NK-92 (cell line): ENCODE measurements around the gene MTHFSD.

ENCODE experiments used
- DNase-seq: peaks from one replicate; lab custom pipeline; 2025; ENCODE audit not compliant: unreplicated experiment; lab: John Stamatoyannopoulos, UW

Gene MTHFSD

DNA sequence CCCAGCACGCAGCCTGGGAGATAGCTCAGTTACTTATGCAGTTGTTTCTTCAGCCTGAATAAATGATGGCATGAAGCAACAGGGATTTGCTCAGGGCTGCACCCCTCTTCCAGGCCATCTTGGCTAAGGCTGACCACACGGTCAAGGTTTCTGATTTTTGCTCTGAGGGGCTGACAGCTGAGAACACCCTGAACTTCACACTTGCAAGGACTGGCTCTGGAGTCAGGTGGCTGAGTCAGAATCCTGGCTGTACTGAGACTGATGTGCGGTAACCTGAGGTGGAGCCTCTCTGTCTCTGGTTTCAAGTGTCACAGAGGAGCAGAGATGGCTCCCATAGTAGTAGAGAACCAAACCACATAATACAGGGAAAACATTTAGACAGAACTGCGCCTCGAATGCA lies 4.8 kb downstream of the MTHFSD start:
- DNase-seq, result no peak

DNA sequence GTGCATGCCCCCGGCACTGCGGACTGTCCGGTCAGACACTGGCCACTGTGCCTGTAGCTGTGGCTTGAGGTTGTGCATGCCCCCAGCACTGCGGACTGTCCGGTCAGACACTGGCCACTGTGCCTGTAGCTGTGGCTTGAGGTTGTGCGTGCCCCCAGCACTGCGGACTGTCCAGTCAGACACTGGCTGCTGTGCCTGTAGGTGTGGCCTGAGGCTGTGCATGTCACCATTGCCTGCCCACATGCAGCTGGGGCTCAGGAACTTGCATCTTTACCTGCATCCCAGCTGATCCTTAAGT lies 5.2 kb downstream of the MTHFSD start:
- DNase-seq, result no peak

DNA sequence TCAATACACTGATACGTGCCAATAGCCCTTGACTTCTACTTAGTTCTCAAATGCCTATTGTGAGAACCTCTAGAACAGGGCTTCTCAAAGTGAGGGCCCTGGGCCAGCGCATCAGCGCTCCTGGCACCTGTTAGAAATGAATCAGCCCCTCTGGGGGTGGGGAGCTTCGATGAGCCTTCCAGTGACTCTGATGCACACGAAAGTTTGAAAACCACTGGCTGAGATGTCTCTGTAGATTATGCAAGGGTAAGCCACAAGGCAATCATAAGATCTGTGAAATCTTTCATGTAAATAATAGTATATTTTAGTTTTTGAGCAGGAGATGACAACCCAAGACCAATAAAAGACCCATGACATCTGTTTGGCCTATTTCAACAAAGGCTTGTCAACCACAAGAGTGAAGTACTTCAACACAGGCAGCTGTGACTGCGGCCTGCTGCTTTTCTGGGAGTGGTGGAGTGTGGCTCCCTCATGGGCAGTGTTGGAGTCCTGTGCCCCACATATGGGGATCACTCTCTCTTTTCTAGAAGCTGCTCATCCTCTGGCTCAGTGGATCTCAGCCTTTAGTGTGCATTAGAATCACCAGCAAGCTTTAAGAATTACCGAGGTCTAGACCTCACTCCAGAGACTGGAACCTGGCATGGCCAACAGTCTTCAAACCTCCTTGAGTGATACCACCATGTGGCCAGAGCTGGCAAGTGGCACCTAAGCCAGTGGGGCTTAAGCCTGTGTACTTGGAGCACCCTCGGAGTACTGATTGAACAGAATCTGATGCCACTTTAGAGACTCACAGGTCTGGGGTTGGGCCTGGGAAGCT lies 5.8 kb downstream of the MTHFSD start:
- DNase-seq, result no peak

DNA sequence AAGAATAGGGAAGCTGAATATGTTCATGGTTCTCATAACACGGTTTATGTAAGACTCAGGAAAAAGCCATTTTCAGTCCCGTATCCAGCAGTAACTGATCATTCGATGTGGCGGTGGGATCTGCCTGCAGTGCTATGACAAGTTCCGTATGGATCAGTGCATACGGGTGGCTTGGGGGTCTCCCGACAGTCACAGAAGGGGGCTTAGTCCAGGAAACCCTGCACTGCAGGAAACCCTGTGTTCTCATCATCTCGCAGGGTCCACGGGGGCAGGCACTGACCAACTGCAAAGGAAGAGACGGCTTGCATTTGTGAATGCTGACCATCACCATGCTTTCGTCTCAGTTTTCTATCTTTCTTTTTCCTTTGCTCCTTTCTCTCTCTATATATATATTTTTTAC lies 7.7 kb downstream of the MTHFSD start:
- DNase-seq, result no peak

DNA sequence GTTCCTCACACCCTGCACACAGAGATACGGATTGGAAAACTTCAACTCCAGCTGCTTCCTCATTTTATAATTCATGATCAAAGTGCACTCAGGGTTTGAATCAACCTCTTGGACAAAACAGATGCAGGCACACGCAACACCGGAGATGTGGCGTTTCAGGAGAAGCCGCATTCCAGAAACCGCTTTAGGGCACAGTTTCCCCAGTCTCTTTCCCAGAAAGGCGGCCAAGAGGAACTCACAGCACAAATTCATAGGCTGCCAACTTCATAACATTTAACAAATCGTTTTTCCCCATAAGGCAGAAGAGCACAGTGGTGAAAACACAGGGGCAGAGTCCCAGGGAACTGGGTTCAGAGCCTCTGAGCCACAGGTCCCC lies 8.4 kb downstream of the MTHFSD start:
- no peak for DNase-seq

DNA sequence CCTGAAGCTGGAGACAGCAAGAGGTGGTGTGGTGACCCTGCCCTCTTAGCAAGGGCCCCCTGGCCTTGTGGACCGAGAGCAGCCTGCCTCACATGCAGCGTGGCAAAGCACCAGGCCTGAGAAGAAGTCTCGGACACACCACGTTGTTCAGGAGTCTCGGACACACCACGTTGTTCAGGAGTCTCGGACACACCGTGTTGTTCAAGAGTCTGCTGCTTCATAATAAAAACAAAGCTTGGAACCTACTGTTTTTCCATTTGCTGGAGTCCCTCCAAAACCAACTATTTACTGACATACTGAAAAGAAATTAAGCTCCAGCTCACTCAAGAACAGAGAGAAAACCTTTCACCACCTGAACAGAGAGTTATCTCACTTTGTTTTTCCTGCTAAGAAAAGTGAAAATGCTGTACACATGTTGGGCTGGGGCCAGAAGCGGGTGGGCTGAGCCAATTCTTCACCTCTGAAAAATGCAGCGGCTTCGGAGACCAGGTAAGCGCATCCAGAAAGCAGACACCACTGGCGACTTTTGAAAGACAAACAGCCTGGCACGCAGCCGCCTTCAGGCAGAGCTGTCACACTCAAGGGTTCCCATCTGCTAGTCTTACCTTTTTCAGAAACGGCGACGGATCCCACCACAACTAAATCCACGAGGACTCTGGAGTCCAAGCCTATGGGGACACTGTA lies 8.9 kb downstream of the MTHFSD start:
- no peak for DNase-seq

DNA sequence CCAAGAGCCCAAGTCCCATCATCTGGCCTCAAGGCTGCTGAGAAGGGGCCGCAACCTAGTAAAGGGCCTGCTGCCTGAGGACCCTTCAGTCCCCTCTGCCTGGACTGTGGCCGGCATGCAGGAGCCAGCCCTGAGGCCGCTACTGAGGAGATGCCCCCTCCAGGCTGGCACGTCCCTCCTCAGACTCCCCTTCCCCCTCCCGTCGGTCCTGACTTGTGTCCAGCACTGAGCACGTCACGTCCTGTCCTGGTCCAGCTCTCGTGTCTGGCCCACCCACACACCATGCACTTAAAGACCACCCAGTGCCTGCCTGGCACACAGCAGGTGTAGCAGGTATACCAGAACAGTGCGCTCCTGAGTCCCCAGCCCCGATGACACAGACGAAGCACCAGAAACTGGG lies 9.6 kb downstream of the MTHFSD start:
- no peak for DNase-seq

DNA sequence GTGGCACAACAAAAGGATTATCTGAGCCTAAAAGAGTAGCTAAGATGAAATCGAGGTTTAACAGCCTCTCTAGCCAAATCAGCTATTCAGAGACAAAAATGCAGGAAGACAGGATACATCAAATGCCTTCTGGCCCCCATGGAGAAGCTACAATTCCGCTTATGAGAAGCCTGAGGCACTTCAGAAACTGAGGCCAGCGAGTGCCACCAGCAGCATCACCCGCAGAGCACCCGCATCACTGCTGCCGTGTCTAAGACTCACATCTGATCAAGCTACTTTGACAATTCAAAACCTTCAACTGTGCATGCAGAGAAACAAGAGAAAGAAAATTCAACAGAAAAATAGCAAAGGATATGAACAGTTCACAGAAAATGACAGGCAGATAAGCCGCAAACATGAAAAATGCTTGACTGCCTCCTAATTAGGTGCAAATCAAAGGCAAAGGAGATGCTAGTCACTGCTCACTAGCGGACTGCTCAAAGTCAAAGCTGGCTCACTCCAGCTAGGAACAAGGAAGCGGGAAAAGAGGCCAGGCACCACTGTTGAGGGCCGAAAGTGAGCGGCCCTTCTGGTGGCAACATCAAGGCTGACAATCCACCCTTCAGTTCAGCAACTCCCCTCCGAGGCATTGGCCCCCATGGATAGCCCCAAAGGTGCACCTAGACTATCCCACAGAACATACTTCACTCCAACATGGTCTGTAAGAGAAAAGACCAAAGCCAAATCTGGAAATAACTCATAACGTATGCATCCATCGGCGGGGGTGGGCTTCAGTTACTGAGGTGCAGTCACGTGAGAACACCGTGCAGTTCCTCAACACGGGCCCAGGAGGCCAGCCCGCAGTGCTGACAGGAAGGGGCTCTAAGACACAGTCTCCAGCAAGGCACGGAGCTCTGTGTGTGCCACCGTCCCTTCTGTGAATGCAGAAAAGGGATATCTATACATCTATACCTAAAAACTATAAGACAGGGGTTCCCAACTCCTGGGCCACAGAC lies 12.0 kb downstream of the MTHFSD start:
- no peak for DNase-seq

DNA sequence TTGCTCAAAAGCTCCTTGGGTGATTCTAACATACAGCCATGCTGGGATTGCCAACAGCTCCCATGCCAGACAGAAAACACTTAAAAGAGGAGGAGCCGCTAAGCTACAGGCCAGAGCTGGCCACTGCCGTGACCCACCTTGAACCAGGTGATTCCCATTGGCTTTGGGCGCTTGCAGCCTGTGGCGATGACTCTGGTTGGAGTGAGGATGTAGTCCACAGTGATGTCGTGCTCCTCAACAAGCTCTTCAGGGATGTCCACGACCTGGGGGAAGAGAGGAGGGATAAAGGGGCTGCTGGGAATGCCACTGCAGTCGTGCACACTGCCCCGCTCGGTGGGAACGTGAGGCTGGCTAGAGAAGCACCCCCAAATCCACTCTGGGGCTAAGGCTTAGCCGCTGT lies 13.5 kb downstream of the MTHFSD start:
- DNase-seq, result no peak

DNA sequence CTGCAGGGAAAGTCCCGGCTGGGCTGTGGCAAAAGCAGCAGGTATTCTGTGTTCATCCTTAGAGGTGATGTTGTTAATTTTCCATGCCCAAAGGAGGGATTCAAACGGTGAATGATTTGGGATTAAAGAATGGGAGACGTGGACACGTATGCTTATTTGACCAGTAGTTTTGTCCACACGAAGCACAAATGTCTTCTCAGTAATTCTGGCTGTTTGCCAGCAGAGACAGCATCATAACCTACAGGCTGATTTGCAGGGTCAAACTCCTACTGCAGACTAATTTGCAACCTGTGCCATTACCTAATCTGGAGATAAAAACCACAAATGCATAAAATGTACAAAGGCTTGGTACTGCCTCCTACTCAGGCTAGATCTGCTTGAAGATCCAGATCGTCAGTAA lies 14.1 kb downstream of the MTHFSD start:
- no peak for DNase-seq

DNA sequence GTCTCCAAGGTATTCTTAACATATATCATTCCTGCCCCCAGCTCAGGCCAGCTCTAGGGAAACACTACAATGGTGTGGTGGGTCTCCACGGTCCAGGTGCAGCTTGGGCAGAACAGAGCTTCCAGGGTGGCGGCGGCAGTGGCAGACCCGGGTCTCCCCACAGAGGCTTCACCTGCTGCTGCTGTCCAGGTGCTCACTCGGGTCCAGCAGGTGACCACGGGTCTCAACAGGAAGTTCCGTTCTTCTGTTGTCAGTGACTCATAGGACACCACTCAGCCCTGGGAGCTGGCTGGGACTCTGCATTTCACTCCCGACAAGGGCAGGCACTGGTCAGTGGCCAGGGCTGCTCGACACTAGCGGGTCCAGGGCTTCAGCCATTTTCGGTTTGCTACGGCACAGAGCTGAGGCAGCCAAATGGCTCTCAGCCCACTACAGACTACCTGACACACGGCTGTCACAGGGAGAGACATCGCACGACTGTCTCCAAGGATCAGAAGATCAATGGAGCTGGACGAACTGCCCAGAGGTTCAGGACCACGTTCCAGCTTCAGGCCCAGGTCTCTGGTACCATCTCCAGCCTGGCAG lies 16.7 kb downstream of the MTHFSD start:
- no peak for DNase-seq

DNA sequence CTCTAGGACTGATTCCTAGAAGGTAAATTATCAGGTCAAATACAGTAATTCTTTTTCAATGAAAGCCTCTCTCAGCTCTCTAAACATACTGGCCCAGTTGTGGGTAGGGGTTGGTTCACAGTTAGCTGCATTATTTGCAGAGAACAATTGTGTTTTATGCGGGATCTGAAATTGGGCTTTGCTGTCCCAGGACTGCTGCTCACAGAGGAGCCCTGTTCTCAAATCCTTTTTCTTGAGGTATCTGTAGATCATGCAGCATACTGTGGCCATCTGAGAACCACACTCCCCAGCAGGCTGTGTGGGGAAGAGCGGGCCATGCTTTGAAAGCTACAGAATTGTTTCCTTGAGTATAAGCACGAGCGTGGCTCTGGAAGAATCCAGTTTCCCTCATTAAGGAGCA lies 17.5 kb downstream of the MTHFSD start:
- no peak for DNase-seq

DNA sequence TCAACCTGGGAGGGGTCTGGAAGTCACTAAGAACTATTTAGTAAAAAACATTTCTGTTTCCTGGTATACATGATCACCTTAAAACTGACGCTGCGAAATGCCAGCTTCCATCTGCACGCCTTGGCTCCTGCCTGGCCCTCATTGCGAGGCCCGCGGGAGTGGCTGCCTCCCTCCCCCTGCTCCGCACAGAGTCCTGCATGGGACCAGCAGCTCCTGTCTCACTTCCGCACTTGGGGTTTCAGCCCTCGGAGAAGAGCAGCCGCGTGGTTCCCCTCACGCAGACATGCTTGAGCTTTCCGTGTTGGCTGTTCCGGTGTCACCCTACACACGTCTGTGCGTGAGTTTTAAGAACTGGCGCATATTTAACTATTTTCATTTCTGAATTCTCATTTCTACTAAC lies 18.4 kb downstream of the MTHFSD start:
- DNase-seq, result no peak

DNA sequence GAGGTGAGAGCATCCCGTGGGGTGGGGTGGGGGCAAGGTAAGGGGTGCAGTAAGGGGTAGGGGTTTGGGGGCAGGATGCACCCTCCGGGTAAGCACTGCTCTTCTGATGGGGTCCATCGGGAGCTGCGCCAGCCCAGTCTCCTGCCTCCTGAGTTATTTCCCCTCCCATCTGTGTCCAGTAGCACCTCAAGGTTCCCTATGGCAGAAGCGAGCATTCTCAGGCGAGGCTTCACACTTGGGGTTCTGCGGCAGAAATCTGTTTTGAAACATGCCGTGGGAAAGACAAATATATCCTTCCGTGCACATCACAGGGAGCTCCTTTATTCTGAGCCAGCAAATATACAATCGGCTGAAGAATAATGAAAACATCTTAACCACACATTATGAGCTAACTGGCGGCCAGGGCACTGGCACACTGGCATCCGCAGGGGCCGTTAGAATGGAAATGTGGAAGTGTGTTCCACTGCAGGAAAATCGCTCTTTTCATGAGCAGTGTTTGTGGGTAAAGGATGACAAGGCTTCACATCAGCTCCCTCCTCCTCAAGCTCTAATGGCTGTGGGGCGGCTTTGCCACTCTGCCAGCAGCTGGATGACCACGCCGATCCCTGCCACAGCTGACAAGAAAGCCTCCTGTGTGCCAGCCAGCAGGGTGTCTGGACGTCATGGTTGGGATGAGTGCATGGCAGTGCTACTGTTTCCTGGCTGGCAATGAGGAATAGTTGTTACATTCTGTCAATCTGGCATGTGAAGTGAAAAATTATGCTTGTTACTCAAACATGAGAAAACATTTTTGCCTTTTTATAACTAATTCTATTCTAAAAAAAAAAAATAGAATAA lies 20.0 kb downstream of the MTHFSD start:
- DNase-seq, result no peak

DNA sequence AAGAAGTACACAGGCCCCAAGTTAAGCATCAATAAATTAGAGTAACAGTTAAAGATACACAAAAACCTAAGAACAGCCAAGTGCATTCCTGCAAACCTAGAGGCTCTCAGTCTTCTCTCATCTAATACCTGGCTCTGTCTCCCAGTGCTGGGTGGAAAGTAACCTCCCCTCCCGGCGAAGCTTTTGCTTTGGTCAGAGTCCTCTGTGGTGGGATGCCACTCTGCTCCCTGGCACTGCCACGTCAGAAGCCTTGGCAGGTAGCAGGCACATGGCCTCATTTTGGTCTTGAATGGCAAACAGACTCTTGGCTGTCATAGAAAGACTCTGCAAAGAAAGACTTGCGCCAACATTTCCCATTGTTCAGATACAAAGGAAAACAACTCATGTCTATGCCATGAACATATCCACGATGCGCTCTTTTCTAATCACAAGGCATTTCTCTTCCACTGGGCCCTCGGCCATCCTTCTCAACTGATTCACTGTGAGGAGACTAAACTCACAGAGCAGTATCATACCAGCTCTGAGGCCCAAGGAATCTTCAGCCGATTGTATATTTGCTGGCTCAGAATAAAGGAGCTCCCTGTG lies 21.2 kb downstream of the MTHFSD start:
- no peak for DNase-seq

DNA sequence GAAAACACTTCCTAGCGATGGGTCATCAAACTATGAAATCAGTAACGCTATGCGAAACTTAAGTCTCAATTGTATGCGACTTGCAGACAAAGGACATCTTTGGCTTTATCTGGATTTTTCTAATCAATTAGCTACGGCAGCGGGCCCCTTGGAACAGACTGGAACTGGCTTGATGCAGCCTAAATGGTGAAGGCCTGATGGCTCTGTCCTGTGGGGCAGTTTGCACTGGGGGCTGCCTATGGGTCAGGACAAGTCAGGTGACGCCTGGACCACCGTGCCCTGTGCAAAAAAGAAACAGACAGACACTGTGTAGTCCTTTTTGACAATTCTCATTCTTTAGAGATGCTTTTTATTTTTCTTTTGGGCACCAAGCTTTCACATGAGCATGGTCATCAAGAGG lies 22.0 kb downstream of the MTHFSD start:
- no peak for DNase-seq

DNA sequence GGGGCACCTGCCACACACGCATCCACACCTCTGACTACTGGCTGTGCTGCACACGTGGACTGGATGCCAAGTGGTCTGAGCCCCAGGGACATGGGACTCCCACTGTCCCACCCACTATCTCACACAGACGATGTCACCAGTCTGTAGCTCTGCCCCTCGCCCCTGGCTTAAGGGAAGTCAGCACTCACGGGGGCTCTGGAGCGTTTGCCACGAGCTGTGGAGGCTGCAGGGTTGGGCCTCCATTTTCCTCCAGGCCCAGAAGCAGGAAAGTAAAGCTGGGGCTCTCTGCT lies 22.6 kb downstream of the MTHFSD start:
- DNase-seq, result no peak

DNA sequence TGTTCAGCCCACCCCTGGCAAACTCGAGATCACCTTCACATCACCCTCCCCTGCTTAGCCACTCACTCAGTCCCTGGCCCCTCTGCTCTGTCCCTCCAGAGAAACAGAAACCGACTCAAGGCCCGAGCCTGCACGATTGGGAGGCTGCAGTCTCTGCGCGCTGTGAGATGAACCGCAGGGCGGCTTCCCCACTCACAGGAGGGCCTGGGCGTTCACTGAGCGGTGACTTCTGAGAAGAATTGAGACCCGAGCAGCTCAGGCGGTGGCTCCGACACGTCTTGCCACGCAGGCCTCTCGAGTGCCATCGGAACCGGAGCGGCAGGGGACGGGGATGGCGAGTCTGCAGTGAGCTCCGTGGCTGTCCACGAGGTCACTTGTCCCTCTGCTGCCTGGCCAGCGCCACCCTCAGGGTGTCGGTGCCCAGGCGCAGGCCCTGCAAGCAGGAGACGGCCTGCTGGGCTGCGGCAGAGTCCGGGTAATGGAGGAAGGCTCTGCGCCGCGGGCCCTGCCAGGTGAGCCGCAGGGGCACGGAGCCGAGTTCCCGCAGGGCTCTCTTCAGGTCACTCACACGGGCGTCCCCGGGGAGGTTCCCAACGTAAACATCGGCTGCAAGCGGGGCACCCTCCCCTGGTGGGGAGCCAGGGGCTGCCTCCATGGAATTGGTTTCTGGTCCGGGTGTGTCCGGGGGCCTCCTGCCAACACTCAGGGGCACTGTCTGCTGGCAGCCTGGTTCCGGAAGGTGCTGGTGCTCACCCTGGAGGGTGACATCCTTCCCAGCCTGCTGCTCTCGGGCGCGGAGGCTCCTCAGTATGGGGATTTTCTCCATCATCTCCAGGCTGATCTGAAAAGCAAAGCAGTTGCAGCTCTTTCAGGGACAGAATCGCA lies 23.2 kb downstream of the MTHFSD start:
- no peak for DNase-seq

DNA sequence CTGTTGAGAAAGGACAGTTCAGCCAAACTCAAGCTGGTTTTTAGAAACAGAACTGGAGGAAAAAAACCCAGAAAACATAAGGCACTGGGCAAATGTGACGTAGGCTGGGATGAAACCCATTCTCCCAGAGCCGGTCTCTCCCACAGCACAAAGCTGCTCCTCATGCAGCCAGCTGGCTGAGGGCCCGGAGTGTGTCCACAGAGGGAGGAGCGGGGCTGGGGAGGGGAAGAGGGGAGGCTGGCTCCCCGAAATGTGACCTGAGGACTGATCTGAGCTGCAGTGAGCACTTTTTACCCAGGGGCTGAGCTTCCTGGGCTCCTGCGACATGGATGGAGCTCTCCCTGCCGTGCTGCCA lies 23.9 kb downstream of the MTHFSD start:
- DNase-seq, result no peak
